ENCODE results near the gene SLIT3.

Gene SLIT3

DNA sequence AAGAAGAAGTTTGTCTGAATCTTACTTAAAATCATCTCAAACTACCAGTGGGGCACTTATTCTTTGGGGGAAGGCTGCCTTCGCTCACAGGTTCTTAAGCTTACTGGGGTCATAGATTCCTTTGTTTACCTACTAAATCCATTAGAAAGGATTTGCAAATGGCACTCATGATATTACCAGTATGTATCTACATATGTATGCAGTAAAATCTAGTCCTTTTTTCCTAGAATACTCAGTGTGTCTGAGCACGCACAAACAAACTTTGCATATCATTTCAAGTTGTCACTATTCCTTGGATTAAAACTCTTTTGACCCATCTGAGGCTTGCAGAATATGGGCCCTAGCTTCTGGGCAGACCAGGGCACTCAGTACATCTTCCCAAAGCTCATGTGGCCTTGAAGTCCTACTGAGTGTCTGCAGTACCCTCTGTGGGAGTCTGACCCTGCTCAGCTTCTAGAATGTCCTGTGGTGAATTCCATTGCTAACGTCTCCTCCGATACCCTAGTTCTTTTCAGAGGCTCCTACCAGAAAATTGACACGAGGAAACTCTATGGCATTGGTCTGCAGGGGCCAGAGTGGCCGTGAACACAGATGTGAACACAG is 297.9 kb downstream of the SLIT3 start:
- DNase-seq (ENCODE audit: low spot score): no peak

DNA sequence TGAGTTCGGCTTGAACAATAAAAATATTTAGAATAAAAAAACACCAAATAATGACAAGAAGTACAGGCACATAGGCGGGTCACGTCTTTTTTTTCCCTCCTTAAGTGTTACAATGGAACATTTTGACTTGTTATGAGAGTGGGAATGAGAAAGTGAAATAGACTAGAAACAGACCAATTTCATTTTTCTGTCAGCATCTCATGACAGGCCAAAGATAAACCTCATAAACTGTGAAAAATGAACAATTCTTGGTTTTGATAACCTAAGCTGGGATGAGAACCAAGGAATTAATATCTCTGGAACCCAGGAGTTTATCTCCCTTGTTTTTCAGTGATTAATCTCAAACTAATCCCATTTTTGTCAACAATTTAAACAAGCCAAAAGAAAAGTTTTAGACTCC is 299.5 kb downstream of the SLIT3 start:
- DNase-seq (ENCODE audit: low spot score): no peak

- no peak for DNase-seq (ENCODE audit: low spot score)
Measured at GRCh38 chr5:168995024-168995423, 305.9 kb downstream of the SLIT3 start.

GRCh38 chr5:168992687-168993086 is 308.3 kb downstream of the SLIT3 start:
- DNase-seq (ENCODE audit: low spot score): peak; percentile 37

DNA sequence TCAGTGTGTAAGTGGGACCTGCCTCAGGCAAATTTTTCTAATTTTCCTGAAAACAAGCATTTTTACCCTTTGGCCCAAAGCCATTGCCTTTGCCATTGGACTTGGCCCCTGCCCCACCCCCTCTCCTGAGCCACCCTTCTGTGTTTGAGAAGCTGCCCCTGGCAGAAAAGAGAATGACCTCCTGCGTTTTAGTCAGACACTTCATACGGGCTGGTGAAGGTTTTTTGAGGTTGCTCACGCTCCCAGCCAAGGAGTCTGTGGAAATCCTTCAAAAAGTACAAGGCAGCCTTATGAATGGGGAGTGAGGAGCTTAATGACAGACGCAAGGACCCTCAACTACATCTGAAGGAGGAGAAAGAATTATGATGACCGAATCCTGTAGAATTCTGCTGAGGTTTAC is 308.9 kb downstream of the SLIT3 start:
- no peak for DNase-seq (ENCODE audit: low spot score)

DNA sequence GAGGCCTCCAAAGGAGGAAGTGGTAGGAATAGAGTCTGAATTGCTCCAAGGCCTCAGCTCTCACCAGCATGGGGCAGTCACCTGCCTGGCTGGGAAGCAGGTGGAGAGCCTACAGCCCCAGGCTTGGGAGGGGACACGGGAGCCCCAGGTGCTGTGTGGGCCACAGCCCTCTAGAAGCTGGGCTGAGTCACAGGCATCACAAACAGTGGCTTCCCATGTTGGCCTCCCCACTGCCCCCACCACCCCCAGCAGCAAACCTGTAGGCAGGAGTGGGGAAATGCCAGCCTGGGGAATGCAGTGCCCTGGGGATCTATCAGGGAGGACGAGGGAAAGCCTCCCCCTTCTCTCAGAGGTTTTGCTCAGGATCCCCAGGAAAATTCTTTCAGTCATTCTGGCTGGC is 309.6 kb downstream of the SLIT3 start:
- no peak for DNase-seq (ENCODE audit: low spot score)

DNA sequence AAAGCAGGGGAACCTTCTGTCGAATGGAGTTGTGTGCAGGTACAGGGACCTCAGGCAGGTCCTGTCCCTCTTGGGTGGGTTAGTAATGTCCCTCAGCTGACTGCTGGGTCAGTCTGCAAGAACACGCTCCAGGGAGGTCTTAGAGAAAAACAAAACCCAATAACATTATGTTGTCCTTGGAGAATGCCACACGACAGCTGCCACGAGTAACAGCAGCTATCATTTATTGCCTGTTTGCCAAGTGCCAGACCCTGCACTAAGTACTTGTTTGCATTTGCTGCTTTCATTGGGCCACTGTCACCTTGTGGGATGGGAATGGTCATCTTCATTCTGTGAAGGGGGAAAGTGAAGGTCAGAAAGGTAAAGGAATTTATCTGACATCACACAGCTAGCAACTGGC is 310.3 kb downstream of the SLIT3 start:
- no peak for DNase-seq (ENCODE audit: low spot score)

- DNase-seq (ENCODE audit: low spot score): no peak
Measured at GRCh38 chr5:168989731-168990505, 311.0 kb downstream of the SLIT3 start.

- no peak for DNase-seq (ENCODE audit: low spot score)
Measured at GRCh38 chr5:168988699-168989098, 312.2 kb downstream of the SLIT3 start.

DNA sequence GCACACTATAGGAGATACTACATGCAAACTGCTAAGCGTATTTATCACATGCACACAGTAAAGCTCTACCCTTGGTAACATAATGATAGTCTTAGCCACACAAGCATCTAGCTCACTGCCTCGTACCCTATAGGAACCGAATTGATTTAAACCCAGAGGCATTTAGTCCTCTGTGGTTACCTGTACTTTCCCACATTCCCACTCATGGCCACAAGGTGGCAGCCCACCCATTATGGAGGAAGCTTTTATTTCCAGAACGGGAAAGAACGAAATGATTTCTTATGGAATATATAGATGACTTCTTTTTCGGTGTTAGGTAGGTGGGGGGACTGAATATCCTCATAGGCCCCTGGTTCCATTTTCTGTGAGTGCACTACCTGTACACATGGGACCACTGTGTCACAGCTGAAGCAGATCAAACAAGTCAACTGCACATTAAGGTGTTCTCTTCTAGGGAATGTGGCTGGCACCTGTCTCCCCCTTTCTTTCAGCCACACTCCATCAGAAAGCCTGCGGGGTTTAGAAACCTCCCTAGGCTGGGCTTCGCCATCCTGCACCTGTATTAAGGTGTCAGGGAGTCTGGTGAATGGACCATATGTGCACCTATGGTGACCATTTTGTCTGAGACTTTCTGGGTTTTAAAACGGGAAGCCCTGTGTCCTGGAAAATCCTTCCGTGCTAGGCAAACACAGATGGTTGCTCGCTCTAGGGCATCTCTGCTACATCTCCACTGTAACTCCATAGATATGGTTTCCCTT is 313.2 kb downstream of the SLIT3 start:
- DNase-seq (ENCODE audit: low spot score): peak; percentile 79

GRCh38 chr5:168985454-168985853 is 315.5 kb downstream of the SLIT3 start:
- no peak for DNase-seq (ENCODE audit: low spot score)

- peak; percentile 81 for DNase-seq (ENCODE audit: low spot score)
Measured at GRCh38 chr5:168984135-168984675, 316.7 kb downstream of the SLIT3 start.

DNA sequence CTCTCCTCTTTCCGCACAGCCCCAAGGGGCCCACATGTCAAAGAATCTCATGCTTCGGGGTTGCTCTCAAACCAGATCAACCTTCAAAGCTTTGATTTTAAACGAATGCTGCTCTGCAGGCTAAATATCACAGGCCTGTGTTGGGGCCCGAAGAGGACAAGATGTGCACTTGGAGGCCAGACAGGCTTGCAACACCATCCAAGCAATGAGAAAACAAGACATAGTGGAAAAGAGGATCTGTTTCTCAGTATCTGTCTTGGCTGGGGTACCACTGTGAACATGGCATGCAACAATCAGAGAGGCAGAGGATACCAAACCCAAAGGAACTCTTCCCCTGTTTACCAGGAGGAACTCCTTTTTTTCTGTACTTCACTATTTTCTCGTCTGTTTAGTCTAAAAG is 321.8 kb downstream of the SLIT3 start:
- peak; percentile 18 for DNase-seq (ENCODE audit: low spot score)

DNA sequence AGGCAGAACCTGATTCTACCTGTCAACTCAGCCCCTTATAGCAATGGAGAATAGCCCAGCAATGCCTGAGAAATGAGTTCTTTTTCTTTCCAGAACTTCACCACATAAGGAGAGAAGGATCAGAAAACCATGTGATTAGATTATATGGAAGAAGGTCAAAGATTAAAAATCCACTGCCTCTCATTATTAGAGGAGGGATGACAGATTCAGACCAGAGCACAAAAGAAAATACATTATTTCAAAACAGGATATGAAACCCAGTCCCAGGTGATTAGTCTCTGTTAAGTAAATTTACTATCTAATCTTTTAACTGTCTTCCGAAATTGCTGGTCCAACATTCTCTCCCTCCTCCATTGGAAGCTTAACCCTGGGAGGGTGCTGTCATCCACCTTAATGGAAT is 322.4 kb downstream of the SLIT3 start:
- peak; percentile 80 for DNase-seq (ENCODE audit: low spot score)

GRCh38 chr5:168978015-168978414 is 322.9 kb downstream of the SLIT3 start:
- DNase-seq (ENCODE audit: low spot score): no peak

- DNase-seq (ENCODE audit: low spot score): no peak
Measured at GRCh38 chr5:168976311-168976970, 324.5 kb downstream of the SLIT3 start.

DNA sequence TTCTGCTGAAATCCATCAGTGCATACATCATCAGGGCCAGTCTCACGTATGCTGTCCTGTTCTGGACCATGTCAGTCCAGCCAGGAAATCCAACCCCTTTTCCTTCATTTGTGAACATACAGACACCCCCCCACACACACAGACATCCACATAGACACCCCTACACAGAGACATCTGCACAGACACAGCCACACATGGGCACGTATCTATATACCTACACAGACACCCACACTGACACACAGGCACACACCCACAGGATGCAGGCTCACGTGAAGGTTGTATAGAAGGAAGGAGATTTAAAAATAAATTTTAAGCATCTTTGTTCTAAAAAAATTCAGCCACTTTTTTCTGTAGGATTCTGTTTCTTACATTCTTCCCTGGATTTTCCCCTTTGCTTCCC is 325.6 kb downstream of the SLIT3 start:
- DNase-seq (ENCODE audit: low spot score): no peak

- DNase-seq (ENCODE audit: low spot score): no peak
Measured at GRCh38 chr5:168974082-168974481, 326.9 kb downstream of the SLIT3 start.

- DNase-seq (ENCODE audit: low spot score): no peak
Measured at GRCh38 chr5:168972731-168973130, 328.2 kb downstream of the SLIT3 start.

GRCh38 chr5:168971100-168971499 is 329.8 kb downstream of the SLIT3 start:
- DNase-seq (ENCODE audit: low spot score): no peak

- no peak for DNase-seq (ENCODE audit: low spot score)
Measured at GRCh38 chr5:168969326-168969886, 331.5 kb downstream of the SLIT3 start.

Data from SK-N-DZ (cell line).